BJ (cell line): ENCODE data around the gene CYLC2. TPM values are rescaled to one million over a fixed set of nuclear protein-coding genes. Genes with fewer than 3 reads are reported as not detected.

Source experiments
- CTCF ChIA-PET: fragments of 350-600 bp; formaldehyde crosslinking; extraction: SDS; loops from one replicate; lab custom pipeline; 2021; ENCODE audit warnings: antibody characterized with exemption, inconsistent platforms; lab: Yijun Ruan, JAX
- POLR2A ChIA-PET: fragments of 300-600 bp; sonication (Branson Sonifier 250); formaldehyde crosslinking; extraction: SDS; loops from one replicate; lab custom pipeline; 2021; ENCODE audit warnings: antibody characterized with exemption; lab: Charles Lee
- DNase-seq: peaks from one replicate; pipeline ENCODE4 v3.0.0-alpha.2; 2011; ENCODE audit warnings: low read depth
- H3K27me3 ChIP-seq: 2 replicates; pipeline ENCODE4 v1.6.0; 2011; ENCODE audit warnings: low read length; ENCODE audit not compliant: control insufficient read depth, insufficient read depth
- H3K36me3 ChIP-seq: 2 replicates; pipeline ENCODE4 v1.5.1; 2011; ENCODE audit warnings: low read length; ENCODE audit not compliant: control insufficient read depth, insufficient read depth
- H3K4me3 ChIP-seq: 2 replicates; pipeline ENCODE4 v1.5.1; 2011; ENCODE audit warnings: low read depth, mild to moderate bottlenecking, control low read depth, low read length
- CTCF ChIP-seq: IDR thresholded peaks from 2 replicates; pipeline ENCODE4 v1.5.1; 2011; ENCODE audit warnings: low read depth, mild to moderate bottlenecking, control low read depth, inconsistent platforms, low read length, moderate library complexity; ENCODE audit not compliant: insufficient read depth
- polyA plus RNA-seq: library from polyadenylated mRNA; depleted of rRNA; stranded (reverse); fragments of >200 nt; gene quantifications from 2 replicates; pipeline ENCODE4 v1.2.3, GENCODE V29; 2011
- small RNA-seq: library from RNA; depleted of rRNA; stranded (forward); fragments of <200 nt; gene quantifications from one replicate; pipeline ENCODE3, GENCODE V24; 2012; ENCODE audit warnings: low replicate concordance, low read depth; ENCODE audit not compliant: insufficient read length

The CYLC2 gene
- polyA plus RNA-seq, 1 experiment = not detected

GRCh38 chr9:103014242-103014641, 19.1 kb downstream of the CYLC2 start:
- no peaks in the 10 kb centered on the region for H3K27me3 ChIP-seq
- no peaks in the 10 kb centered on the region for H3K36me3 ChIP-seq
- CTCF ChIA-PET = no interaction called here
- no peak for DNase-seq
- TF ChIP-seq CTCF = no peak
- H3K4me3 ChIP-seq = no peak overlapping the region
- POLR2A ChIA-PET = no interaction called here

DNA sequence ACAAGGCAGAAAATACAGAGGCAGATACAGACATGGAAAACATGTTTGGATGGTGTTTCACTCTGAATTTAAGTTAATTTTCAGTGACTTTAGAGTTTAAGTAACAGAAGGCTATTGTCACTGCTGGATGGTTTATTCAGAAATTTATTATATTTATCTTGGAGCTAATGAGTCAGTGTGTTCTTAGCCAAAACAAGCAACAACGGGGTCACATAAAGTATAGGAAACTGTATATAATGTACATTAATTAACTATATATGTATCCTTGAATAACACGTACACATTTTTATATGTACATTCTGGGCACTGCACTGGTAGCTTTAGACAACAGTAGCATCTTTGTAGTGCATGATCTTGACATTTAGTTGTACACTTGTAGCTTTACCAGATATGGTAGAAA, 30.7 kb downstream of the CYLC2 start:
- POLR2A ChIA-PET = no interaction called here
- Histone ChIP-seq H3K27me3 (no peaks in the 10 kb centered on the region), H3K4me3 (no peak overlapping the region), H3K36me3 (no peaks in the 10 kb centered on the region)
- CTCF ChIA-PET = no interaction called here
- no peak for DNase-seq
- no peak for TF ChIP-seq CTCF

DNA sequence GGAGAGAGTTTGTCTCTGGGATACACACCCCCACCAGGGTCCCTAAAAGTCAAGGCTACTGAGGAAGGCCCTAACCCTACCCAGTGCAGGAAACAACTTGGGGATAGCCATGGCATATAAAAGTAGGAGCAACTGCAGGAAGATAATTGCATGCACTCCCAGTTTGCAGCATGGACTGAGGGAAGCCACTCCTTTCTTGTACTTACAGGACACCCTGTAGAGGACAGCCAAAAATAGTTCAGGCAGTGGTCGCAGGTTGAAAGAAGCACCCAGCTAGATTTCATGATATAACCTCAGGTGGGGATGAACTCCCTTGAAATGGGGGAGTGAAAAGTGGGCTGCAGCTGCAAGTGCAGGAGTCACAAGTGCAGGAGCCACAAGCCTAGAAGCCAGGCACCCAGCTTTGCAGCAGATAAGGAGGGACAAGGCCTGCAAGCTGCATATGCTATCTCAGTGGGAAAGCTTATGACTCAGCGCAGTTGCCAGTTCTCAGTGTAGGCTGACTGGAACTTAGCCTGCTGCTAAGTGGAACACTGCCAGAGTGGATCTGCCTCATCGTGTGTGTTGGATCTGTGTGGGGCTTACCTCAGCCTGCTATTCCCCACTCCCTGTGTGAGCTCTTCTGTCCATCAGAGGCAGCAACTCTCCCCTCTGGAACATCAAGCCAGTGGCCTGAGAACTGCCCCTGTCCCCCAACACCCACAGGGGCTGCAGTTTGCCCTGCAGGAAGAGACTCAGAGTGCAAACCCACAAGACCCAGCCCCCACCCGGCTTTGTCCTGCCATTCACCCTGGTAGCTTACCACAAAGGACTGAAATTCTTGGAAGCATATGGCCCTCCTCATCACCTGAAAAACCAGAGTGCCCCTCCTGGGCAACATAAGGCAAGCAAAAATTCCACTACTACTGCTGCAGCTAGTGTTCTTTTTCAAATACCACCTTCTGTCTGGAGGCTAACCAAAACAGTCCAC, 42.7 kb downstream of the CYLC2 start:
- TF ChIP-seq CTCF = no peak
- Histone ChIP-seq H3K36me3 (no peaks in the 10 kb centered on the region), H3K4me3 (no peak overlapping the region), H3K27me3 (no peaks in the 10 kb centered on the region)
- CTCF ChIA-PET = no interaction called here
- POLR2A ChIA-PET = no interaction called here
- DNase-seq = no peak

DNA sequence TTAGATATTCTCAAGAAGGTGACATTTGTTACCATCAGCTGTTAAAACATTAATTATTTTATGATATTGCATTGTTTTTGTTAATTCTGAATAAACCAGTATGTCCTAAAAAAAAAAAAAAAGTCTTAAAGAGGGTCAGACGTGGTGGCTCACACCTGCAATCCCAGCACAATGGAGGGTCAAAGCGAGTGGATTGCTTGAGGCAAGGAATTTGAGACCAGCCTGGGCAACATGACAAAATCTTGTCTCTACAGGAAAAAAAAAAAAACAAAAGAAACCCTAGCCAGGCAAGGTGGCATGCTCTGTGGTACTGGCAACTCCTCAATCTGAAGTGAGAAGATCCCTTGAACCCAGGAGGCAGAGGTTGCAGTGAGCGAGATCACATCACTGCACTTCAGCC, 46.8 kb downstream of the CYLC2 start:
- no peak for DNase-seq
- no peaks in the 10 kb centered on the region for H3K27me3 ChIP-seq
- H3K36me3 ChIP-seq = no peaks in the 10 kb centered on the region
- H3K4me3 ChIP-seq = no peak overlapping the region
- no peak for TF ChIP-seq CTCF
- CTCF ChIA-PET = no interaction called here
- POLR2A ChIA-PET = no interaction called here

Small RNA genes within 50 kb of the gene (small RNA-seq; reads per million reads assigned to genes)
- gene AL589823.1 = not detected
